OCI-LY3 (cell line): ENCODE data around the gene ZNF653.

Experiments used
- H2AFZ ChIP-seq: fragments of 200-600, 300-600 bp; shearing (Covaris generic); 2 replicates; pipeline ENCODE4 v1.6.0; 2014; ENCODE audit warnings: antibody characterized with exemption, low read depth, low read length
- H3K27ac ChIP-seq: fragments of 200-600, 300-600 bp; sonication (generic); 2 replicates; pipeline ENCODE4 v1.5.1; 2014; ENCODE audit warnings: mild to moderate bottlenecking, low read length, moderate library complexity, mixed read lengths
- H3K27me3 ChIP-seq: fragments of 200-600, 300-600 bp; sonication (generic); 2 replicates; pipeline ENCODE4 v1.6.1; 2014; ENCODE audit warnings: low read depth, low read length, mixed read lengths
- H3K36me3 ChIP-seq: fragments of 200-600, 300-600 bp; sonication (generic); replicated peaks from 2 replicates; pipeline ENCODE3; 2014; ENCODE audit warnings: low read depth, low read length, mixed read lengths
- H3K4me1 ChIP-seq: fragments of 300-600, 200-600 bp; sonication (generic); 2 replicates; pipeline ENCODE4 v1.6.1; 2014; ENCODE audit warnings: low read length, mixed read lengths
- H3K4me2 ChIP-seq: fragments of 200-600, 300-600 bp; sonication (generic); 2 replicates; pipeline ENCODE4 v1.6.1; 2014; ENCODE audit warnings: low read length, mixed read lengths
- H3K4me3 ChIP-seq: fragments of 300-600, 200-600 bp; sonication (generic); 2 replicates; pipeline ENCODE4 v1.5.1; 2014; ENCODE audit warnings: antibody characterized with exemption, mild to moderate bottlenecking, low read length, moderate library complexity
- H3K79me2 ChIP-seq: fragments of 300-600, 200-600 bp; shearing (Covaris generic); 2 replicates; pipeline ENCODE4 v1.6.1; 2014; ENCODE audit warnings: mild to moderate bottlenecking, low read length, mixed read lengths
- H3K9ac ChIP-seq: fragments of 300-600, 200-600 bp; shearing (Covaris generic); 2 replicates; pipeline ENCODE4 v1.6.0; 2014; ENCODE audit warnings: mild to moderate bottlenecking, low read length, moderate library complexity
- H3K9me3 ChIP-seq: fragments of 200-600, 300-600 bp; shearing (Covaris generic); 2 replicates; pipeline ENCODE4 v1.6.1; 2014; ENCODE audit warnings: low read length, mixed read lengths; ENCODE audit not compliant: insufficient read depth
- H4K20me1 ChIP-seq: fragments of 200-600, 300-600 bp; sonication (generic); 2 replicates; pipeline ENCODE4 v1.6.1; 2016; ENCODE audit warnings: low read length, mixed read lengths; ENCODE audit not compliant: insufficient read depth
- EZH2phosphoT487 ChIP-seq: fragments of 200-600 bp; shearing (Covaris generic); IDR thresholded peaks from 2 replicates; pipeline ENCODE4 v1.6.1; 2018; ENCODE audit warnings: antibody characterized with exemption, mixed run types, low read depth
- TF ChIP-seq, protein P1 (sequence below): fragments of 200-600, 300-600 bp; sonication (generic); IDR thresholded peaks from 2 replicates; pipeline ENCODE4 v1.5.1; 2014; ENCODE audit warnings: antibody characterized with exemption, low read length, low read depth

ZNF653 gene

GRCh38 chr19:11541238-11541637 lies 35.6 kb upstream of the ZNF653 start:
- Histone ChIP-seq H2AFZ (no peak overlapping the region), H3K4me3 (no peak overlapping the region), H3K79me2 (no peaks in the 10 kb centered on the region), H4K20me1 (no peaks in the 10 kb centered on the region), H3K4me2 (no peak overlapping the region), H3K4me1 (no peaks in the 10 kb centered on the region), H3K27ac (no peak overlapping the region), H3K27me3 (peaks cover 20% of the 10 kb centered on the region), H3K9me3 (no peaks in the 10 kb centered on the region), H3K9ac (no peak overlapping the region), H3K36me3 (no peaks in the 10 kb centered on the region)
- no peak for TF ChIP-seq EZH2phosphoT487
- TF ChIP-seq, protein P1, sequence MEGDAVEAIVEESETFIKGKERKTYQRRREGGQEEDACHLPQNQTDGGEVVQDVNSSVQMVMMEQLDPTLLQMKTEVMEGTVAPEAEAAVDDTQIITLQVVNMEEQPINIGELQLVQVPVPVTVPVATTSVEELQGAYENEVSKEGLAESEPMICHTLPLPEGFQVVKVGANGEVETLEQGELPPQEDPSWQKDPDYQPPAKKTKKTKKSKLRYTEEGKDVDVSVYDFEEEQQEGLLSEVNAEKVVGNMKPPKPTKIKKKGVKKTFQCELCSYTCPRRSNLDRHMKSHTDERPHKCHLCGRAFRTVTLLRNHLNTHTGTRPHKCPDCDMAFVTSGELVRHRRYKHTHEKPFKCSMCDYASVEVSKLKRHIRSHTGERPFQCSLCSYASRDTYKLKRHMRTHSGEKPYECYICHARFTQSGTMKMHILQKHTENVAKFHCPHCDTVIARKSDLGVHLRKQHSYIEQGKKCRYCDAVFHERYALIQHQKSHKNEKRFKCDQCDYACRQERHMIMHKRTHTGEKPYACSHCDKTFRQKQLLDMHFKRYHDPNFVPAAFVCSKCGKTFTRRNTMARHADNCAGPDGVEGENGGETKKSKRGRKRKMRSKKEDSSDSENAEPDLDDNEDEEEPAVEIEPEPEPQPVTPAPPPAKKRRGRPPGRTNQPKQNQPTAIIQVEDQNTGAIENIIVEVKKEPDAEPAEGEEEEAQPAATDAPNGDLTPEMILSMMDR, result no peak

- Histone ChIP-seq H3K79me2 (no peaks in the 10 kb centered on the region), H3K36me3 (no peaks in the 10 kb centered on the region), H2AFZ (no peak overlapping the region), H3K4me1 (peaks cover 2% of the 10 kb centered on the region), H3K27me3 (peaks cover 17% of the 10 kb centered on the region), H3K9me3 (no peaks in the 10 kb centered on the region), H4K20me1 (no peaks in the 10 kb centered on the region), H3K27ac (no peak overlapping the region), H3K4me3 (no peak overlapping the region), H3K9ac (no peak overlapping the region), H3K4me2 (no peak overlapping the region)
- TF ChIP-seq EZH2phosphoT487, result no peak
- TF ChIP-seq, protein P1, result no peak
Measured at GRCh38 chr19:11540645-11541044, 35.0 kb upstream of the ZNF653 start.

GRCh38 chr19:11539495-11540365 lies 34.1 kb upstream of the ZNF653 start:
- Histone ChIP-seq H3K9me3 (no peaks in the 10 kb centered on the region), H3K9ac (no peak overlapping the region), H3K4me2 (no peak overlapping the region), H4K20me1 (no peaks in the 10 kb centered on the region), H3K4me1 (peaks cover 11% of the 10 kb centered on the region), H3K36me3 (no peaks in the 10 kb centered on the region), H3K79me2 (no peaks in the 10 kb centered on the region), H3K27me3 (peaks cover 17% of the 10 kb centered on the region), H2AFZ (no peak overlapping the region), H3K4me3 (no peak overlapping the region), H3K27ac (no peak overlapping the region)
- TF ChIP-seq EZH2phosphoT487, result no peak
- TF ChIP-seq, protein P1, result no peak

DNA sequence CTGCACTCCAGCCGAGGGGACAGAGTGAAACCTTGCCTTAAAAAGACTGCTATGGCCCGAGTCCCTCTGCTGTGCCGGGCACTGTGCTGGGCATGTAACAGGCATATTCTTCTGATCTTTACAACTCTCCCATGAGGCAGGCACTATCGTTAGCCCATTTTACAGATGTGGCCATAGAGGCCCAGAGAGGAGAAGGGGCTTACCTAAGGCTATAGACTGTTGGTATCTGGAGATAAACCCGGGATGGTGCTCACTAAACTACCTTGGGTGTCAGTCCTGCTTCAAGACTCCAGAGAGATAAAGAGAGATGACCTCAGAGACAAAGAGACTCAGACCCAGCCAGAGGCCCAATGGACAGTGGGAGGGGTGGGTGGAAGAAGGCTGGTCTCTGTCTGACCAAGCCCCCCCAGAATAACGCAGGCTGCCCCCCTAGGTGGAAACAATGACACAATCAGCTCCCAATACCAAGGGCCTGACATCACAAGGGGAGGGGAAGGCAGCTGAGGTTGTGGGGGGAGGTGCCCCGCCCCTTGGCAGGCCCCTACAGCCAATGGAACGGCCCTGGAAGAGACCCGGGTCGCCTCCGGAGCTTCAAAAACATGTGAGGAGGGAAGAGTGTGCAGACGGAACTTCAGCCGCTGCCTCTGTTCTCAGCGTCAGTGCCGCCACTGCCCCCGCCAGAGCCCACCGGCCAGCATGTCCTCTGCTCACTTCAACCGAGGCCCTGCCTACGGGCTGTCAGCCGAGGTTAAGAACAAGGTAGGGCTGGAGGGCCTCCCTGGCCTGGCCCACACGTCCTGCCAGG lies 32.8 kb upstream of the ZNF653 start, which contains the start of gene CNN1:
Gene CNN1, plus strand, starts transcription at position 620 of the 805 bp plus-strand sequence. Its CDS starts 77 bp downstream, at position 697.
- peak within 1 kb of the TSS; percentile 23; the same call in 1 of the 2 replicates for H2AFZ ChIP-seq
- TF ChIP-seq, protein P1, result no peak
- TF ChIP-seq EZH2phosphoT487, result no peak
- H3K27me3 ChIP-seq, result peaks cover 10% of the 10 kb centered on the region; the same call in 1 of the 2 replicates
- H3K9me3 ChIP-seq, result no peaks in the 10 kb centered on the region
- H3K27ac ChIP-seq, result no peak within 1 kb of the TSS
- H3K4me3 ChIP-seq, result no peak within 1 kb of the TSS
- H3K4me1 ChIP-seq, result peaks cover 19% of the 10 kb centered on the region
- H3K4me2 ChIP-seq, result peak within 1 kb of the TSS; percentile 10; the same call in 1 of the 2 replicates
- no peaks in the 10 kb centered on the region for H4K20me1 ChIP-seq
- H3K36me3 ChIP-seq, result no peaks in the 10 kb centered on the region
- no peak within 1 kb of the TSS for H3K9ac ChIP-seq
- no peaks in the 10 kb centered on the region for H3K79me2 ChIP-seq
